ENCODE results near the gene HBS1L.

- TF ChIP-seq CTCF (IDR thresholded peaks at IDR 0.05), result no peak
- no peak for TF ChIP-seq POLR2AphosphoS5 (IDR thresholded peaks at IDR 0.05; ENCODE audit: insufficient read depth in 1 of 2, low read depth in 1 of 2)
- no peak for TF ChIP-seq POLR2A (IDR thresholded peaks at IDR 0.05)
Measured at GRCh38 chr6:135025175-135025574, 29.4 kb downstream of the HBS1L start.
